Measurements from ENCODE around the gene PKDREJ. TPM values are rescaled to one million over a fixed set of nuclear protein-coding genes. Genes with fewer than 3 reads are reported as not detected.

Gene PKDREJ
- total RNA-seq, 2 donors from 2014 or later: under 0.01 to 0.33 TPM

DNA sequence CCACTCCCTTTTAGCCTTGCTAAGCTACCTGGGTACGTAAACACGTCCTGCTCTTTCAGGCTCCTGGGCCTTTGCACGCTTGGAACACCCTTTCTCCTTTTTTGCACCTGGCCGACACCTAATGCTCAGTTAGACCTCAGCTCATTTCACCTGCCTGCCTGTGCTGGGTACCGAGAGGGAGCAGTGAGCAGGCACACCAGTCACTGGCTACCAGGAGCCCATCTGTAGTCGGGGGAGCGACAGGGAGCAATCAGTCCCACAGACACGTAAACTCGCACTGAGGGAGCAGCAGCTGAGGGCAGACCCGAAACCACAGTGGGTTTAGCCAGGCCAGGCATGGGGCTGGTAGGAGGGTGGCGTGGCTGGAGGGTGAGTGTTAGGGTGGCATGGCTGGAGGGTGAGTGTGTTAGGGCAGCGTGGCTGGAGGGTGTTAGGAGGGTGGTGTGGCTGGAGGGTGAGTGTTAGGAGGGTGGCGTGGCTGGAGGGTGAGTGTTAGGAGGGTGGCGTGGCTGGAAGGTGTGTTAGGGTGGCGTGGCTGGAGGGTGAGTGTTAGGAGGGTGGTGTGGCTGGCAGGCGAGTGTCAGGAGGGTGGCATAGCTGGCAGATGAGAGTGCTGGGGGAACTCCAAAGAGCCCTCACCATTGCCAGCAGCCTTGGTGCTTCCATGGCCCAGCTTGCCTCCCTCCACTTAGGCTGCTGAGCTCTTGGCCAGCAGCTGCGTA is 27.1 kb upstream of the PKDREJ start:
- Histone ChIP-seq H3K4me1 (peaks cover 17% of the 10 kb centered on the region), H3K4me3 (no peak overlapping the region), H3K27me3 (no peaks in the 10 kb centered on the region), H3K9me3 (no peaks in the 10 kb centered on the region), H3K27ac (no peak overlapping the region), H3K36me3 (replicated peaks in 1 of 2; ENCODE audit: insufficient read depth in 1 of 2, low read depth in 2 of 2) (peaks cover 0 to 5% of the 10 kb centered on the region in 2 donors)
- 87 to 91% methylated on average over 14 to 16 of the region's 17 CpGs for WGBS, 2 donors
- TF ChIP-seq, protein P1, sequence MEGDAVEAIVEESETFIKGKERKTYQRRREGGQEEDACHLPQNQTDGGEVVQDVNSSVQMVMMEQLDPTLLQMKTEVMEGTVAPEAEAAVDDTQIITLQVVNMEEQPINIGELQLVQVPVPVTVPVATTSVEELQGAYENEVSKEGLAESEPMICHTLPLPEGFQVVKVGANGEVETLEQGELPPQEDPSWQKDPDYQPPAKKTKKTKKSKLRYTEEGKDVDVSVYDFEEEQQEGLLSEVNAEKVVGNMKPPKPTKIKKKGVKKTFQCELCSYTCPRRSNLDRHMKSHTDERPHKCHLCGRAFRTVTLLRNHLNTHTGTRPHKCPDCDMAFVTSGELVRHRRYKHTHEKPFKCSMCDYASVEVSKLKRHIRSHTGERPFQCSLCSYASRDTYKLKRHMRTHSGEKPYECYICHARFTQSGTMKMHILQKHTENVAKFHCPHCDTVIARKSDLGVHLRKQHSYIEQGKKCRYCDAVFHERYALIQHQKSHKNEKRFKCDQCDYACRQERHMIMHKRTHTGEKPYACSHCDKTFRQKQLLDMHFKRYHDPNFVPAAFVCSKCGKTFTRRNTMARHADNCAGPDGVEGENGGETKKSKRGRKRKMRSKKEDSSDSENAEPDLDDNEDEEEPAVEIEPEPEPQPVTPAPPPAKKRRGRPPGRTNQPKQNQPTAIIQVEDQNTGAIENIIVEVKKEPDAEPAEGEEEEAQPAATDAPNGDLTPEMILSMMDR (IDR thresholded peaks at IDR 0.05): no peak
- no peak for TF ChIP-seq POLR2A (IDR thresholded peaks at IDR 0.05)
- DNase-seq: no peak
- intact Hi-C loops (cut with DNase I): no loop called here
- ATAC-seq: no peak

DNA sequence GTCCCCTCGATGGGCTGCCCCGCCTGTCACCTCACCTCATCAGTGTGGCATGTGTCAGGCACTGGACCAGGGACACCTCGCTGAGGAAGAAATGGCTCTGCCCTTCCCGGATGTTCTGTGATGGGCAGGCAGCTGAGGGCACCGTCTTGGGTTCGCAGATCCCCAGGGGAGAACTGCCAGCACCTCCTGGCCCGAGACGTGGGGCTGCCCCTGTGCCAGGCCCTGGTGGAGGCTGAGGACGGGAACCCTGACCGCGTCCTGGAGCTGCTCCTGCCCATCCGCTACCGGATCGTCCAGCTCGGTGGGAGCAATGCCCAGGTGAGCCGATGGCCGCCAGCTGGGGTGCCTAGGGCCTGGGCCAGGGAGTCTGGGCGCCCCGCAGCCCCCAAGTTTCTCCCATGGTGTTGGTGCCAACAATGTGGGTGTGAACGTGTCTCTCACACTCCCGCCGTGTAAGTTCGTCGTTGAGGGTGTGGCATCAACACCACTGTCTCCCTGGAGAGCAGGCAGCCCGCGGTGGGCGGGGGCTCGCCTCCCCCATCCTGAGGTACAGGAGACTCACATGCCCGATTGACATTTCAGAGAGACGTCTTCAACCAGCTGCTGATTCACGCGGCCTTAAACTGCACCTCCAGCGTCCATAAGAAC is 26.2 kb upstream of the PKDREJ start:
- no peak for ATAC-seq
- Histone ChIP-seq H3K4me1 (peaks cover 17% of the 10 kb centered on the region), H3K9me3 (no peaks in the 10 kb centered on the region), H3K4me3 (no peak overlapping the region), H3K27me3 (no peaks in the 10 kb centered on the region), H3K27ac (no peak overlapping the region), H3K36me3 (replicated peaks in 1 of 2; ENCODE audit: insufficient read depth in 1 of 2, low read depth in 2 of 2) (peaks cover 0 to 11% of the 10 kb centered on the region in 2 donors)
- TF ChIP-seq, protein P1 (IDR thresholded peaks at IDR 0.05): no peak
- no peak for TF ChIP-seq POLR2A (IDR thresholded peaks at IDR 0.05)
- DNase-seq: no peak
- WGBS, 2 donors: 90% methylated on average over 28 of the region's 33 CpGs; no CpG with 5 or more reads in 1 of the 2 donors
- intact Hi-C loops (cut with DNase I): no loop called here

DNA sequence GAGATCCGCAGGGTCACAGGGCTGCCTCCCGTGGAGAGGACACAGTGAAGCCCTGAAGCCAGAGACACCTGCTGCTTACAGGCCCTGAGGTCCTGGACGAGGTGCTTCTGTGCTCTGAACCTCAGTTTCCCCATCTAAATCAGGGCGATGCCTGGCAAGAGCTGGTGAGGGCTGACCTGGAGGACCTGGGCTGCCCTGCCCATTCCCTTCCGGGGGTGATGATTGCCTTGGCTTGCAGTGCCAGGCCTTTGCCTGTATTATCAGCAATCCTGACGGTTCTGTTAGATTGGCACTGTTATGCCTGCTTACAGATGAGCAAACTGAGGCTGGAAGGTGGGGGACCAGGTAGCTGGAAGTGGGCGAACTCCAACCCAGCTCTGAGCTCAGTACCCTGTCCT is 25.7 kb upstream of the PKDREJ start:
- H3K4me3 ChIP-seq: no peak overlapping the region
- no peaks in the 10 kb centered on the region for H3K27me3 ChIP-seq
- H3K36me3 ChIP-seq (replicated peaks in 1 of 2; ENCODE audit: insufficient read depth in 1 of 2, low read depth in 2 of 2): peaks cover 0 to 14% of the 10 kb centered on the region in 2 donors
- intact Hi-C loops (cut with DNase I): no loop called here
- ATAC-seq: no peak
- H3K4me1 ChIP-seq: peaks cover 17% of the 10 kb centered on the region
- 85% methylated on average over 7 of the region's 7 CpGs; no CpG with 5 or more reads in 1 of the 2 donors for WGBS, 2 donors
- H3K9me3 ChIP-seq: no peaks in the 10 kb centered on the region
- no peak for TF ChIP-seq POLR2A (IDR thresholded peaks at IDR 0.05)
- TF ChIP-seq, protein P1 (IDR thresholded peaks at IDR 0.05): no peak
- peak overlapping the region in 1 of 4 donors; percentile 28 for H3K27ac ChIP-seq
- DNase-seq: no peak

DNA sequence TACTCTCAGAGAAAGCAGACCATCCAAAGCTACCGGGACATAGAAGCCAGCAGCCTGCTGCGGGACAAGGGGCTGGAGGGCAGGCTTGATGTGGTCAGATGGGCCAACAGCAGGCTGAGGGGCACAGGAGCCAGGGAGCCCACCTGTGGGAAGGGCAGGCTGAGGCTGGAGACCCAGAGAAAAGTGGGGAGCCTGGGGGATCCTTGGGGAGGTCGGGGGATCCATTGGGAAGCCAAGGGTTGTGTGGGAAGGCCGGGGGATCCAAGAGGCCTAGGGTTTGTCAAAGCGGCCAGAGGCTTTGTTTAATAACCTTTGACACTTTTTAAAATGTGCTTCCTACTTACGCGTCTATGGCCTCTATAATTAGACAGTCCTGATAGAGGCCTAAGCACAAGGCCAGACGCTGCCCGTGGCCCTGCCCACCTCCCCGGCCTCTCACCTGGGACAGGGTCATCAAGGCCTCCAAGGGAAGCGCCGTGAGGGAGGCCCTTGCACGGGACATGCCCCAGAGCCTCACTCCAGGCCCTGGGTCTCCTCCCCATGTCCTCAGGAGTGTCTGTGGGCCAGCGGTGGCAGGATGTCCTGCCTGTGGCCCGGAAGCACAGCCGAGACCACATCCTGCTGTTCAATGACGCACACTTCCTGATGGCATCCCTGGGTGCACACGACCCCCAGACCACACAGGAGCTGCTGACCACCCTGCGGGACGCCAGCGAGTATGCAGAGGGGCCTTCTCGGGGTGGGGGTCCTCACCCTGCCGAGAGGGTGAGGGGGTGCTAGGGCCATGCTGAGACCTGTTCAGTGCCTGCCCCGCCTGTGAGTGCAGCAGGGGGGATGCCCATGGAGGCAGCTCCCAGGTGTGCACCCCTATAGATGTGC is 25.0 kb upstream of the PKDREJ start:
- intact Hi-C loops (cut with DNase I): no loop called here
- peaks cover 0 to 14% of the 10 kb centered on the region in 2 donors for H3K36me3 ChIP-seq (replicated peaks in 1 of 2; ENCODE audit: insufficient read depth in 1 of 2, low read depth in 2 of 2)
- TF ChIP-seq, protein P1 (IDR thresholded peaks at IDR 0.05): no peak
- no peak for TF ChIP-seq POLR2A (IDR thresholded peaks at IDR 0.05)
- peaks cover 17% of the 10 kb centered on the region for H3K4me1 ChIP-seq
- H3K27ac ChIP-seq: peak overlapping the region in 3 of 4 donors; percentile 71 to 80 (median 77)
- H3K4me3 ChIP-seq: no peak overlapping the region
- no peak for ATAC-seq
- no peaks in the 10 kb centered on the region for H3K9me3 ChIP-seq
- no peaks in the 10 kb centered on the region for H3K27me3 ChIP-seq
- WGBS, 2 donors: 78 to 83% methylated on average over 10 to 24 of the region's 24 CpGs
- peak in 2 of 4 donors; percentile 28 to 50 for DNase-seq

All from body of pancreas (tissue), 4 donors.